Neural progenitor cell (in vitro differentiated cells): Measurements from ENCODE around the gene JAK3. TPM values are rescaled to one million over a fixed set of nuclear protein-coding genes. Genes with fewer than 3 reads are reported as not detected.

Experiments used
- DNase-seq: peaks from one replicate; pipeline ENCODE4 v3.0.0-alpha.2; 2016; ENCODE audit warnings: low spot score
- H2AFZ ChIP-seq: fragments of 200-600 bp; sonication (generic); replicated peaks from 2 replicates; pipeline ENCODE4 v1.6.1; 2016; ENCODE audit warnings: antibody characterized with exemption
- H3F3A ChIP-seq: fragments of 200-600 bp; sonication (generic); 2 replicates; pipeline ENCODE4 v1.6.1; 2016; ENCODE audit warnings: antibody characterized with exemption, low read depth
- H3K27ac ChIP-seq: fragments of 200-600 bp; sonication (generic); 2 replicates; pipeline ENCODE4 v1.5.1; 2016; ENCODE audit warnings: mild to moderate bottlenecking
- H3K27me3 ChIP-seq: fragments of 200-600 bp; sonication (generic); 2 replicates; pipeline ENCODE4 v1.6.1; 2016; ENCODE audit warnings: mild to moderate bottlenecking, moderate library complexity
- H3K36me3 ChIP-seq: fragments of 200-600 bp; sonication (generic); 2 replicates; pipeline ENCODE4 v1.5.1; 2016
- H3K4me1 ChIP-seq: fragments of 200-600 bp; sonication (generic); 2 replicates; pipeline ENCODE4 v1.6.1; 2016; ENCODE audit warnings: mixed run types
- H3K4me2 ChIP-seq: fragments of 200-600 bp; sonication (generic); 2 replicates; pipeline ENCODE4 v1.6.1; 2016
- H3K4me3 ChIP-seq: fragments of 200-600 bp; sonication (generic); 2 replicates; pipeline ENCODE4 v1.5.1; 2016
- H3K79me2 ChIP-seq: fragments of 200-600 bp; sonication (generic); 2 replicates; pipeline ENCODE4 v1.6.1; 2016; ENCODE audit warnings: low read depth
- H3K9ac ChIP-seq: fragments of 200-600 bp; sonication (generic); 2 replicates; pipeline ENCODE4 v1.6.1; 2016
- H3K9me3 ChIP-seq: fragments of 200-600 bp; sonication (generic); 2 replicates; pipeline ENCODE4 v1.5.1; 2016; ENCODE audit warnings: low read depth
- H4K20me1 ChIP-seq: fragments of 200-600 bp; sonication (generic); 2 replicates; pipeline ENCODE4 v1.6.1; 2016; ENCODE audit warnings: low read depth
- H3K27ac Mint-ChIP-seq: 3 replicates; pipeline ENCODE4 v1.8.0; 2021; ENCODE audit warnings: mixed read lengths
- H3K27me3 Mint-ChIP-seq: 2 replicates; pipeline ENCODE4 v1.8.0; 2022; ENCODE audit warnings: low read depth, mild to moderate bottlenecking, inconsistent platforms, moderate library complexity, mixed read lengths; ENCODE audit not compliant: insufficient read depth
- H3K36me3 Mint-ChIP-seq: 3 replicates; pipeline ENCODE4 v1.8.0; 2021; ENCODE audit warnings: mixed read lengths
- H3K4me1 Mint-ChIP-seq: 3 replicates; pipeline ENCODE4 v1.8.0; 2021; ENCODE audit warnings: mixed read lengths
- H3K4me3 Mint-ChIP-seq: 3 replicates; pipeline ENCODE4 v1.8.0; 2021; ENCODE audit warnings: mild to moderate bottlenecking, moderate library complexity, mixed read lengths
- H3K9me3 Mint-ChIP-seq: 3 replicates; pipeline ENCODE4 v1.8.0; 2020; ENCODE audit warnings: mixed read lengths
- CTCF ChIP-seq: fragments of 200-600 bp; sonication (generic); IDR thresholded peaks from 2 replicates; pipeline ENCODE4 v1.5.1; 2017; ENCODE audit warnings: antibody characterized with exemption, mild to moderate bottlenecking
- EZH2 ChIP-seq: fragments of 200-600 bp; sonication (generic); IDR thresholded peaks from 2 replicates; pipeline ENCODE4 v1.6.1; 2017; ENCODE audit warnings: antibody characterized with exemption, mild to moderate bottlenecking, moderate library complexity
- EZH2phosphoT487 ChIP-seq: fragments of 200-600 bp; sonication (generic); IDR thresholded peaks from 2 replicates; pipeline ENCODE4 v1.6.1; 2017; ENCODE audit warnings: antibody characterized with exemption
- total RNA-seq: library from RNA; depleted of rRNA; stranded (reverse); fragments of >200 nt; gene quantifications from 2 replicates; pipeline ENCODE4 v1.2.3, GENCODE V29; 2015; ENCODE audit warnings: low replicate concordance

Gene JAK3
- total RNA-seq, 1 donor from 2014 or later = 3.4 TPM

- H2AFZ ChIP-seq = no peak overlapping the region
- no peak overlapping the region for H3K4me3 Mint-ChIP-seq
These were observed 33.9 kb upstream of the JAK3 start for GRCh38 chr19:17881701-17882100.

GRCh38 chr19:17879466-17879865, 31.7 kb upstream of the JAK3 start:
- Mint-ChIP-seq H3K4me3 (no peak overlapping the region), H3K27me3 (peaks cover 16% of the 10 kb centered on the region), H3K9me3 (no peaks in the 10 kb centered on the region), H3K4me1 (peaks cover 2% of the 10 kb centered on the region), H3K36me3 (no peaks in the 10 kb centered on the region), H3K27ac (no peak overlapping the region)
- Histone ChIP-seq H3K9me3 (no peaks in the 10 kb centered on the region), H3K36me3 (no peaks in the 10 kb centered on the region), H3F3A (no peaks in the 10 kb centered on the region), H3K9ac (no peak overlapping the region), H2AFZ (no peak overlapping the region), H3K4me3 (no peak overlapping the region), H3K27me3 (no peaks in the 10 kb centered on the region), H3K79me2 (no peaks in the 10 kb centered on the region), H3K4me1 (no peaks in the 10 kb centered on the region), H4K20me1 (no peaks in the 10 kb centered on the region), H3K4me2 (no peak overlapping the region), H3K27ac (no peak overlapping the region)
- no peak for DNase-seq
- no peak for TF ChIP-seq EZH2phosphoT487

More at GRCh38 chr19:17881701-17882100, 33.9 kb upstream of the JAK3 start:
- no peaks in the 10 kb centered on the region for H4K20me1 ChIP-seq
- no peak for DNase-seq
- no peak overlapping the region for H3K4me2 ChIP-seq
- H3K9ac ChIP-seq = no peak overlapping the region
- no peaks in the 10 kb centered on the region for H3K79me2 ChIP-seq
- Mint-ChIP-seq H3K9me3 (no peaks in the 10 kb centered on the region), H3K4me1 (no peaks in the 10 kb centered on the region), H3K27ac (no peak overlapping the region), H3K27me3 (peaks cover 12% of the 10 kb centered on the region), H3K36me3 (no peaks in the 10 kb centered on the region)
- TF ChIP-seq EZH2phosphoT487 (no peak), EZH2 (no peak), CTCF (no peak)
- H3K36me3 ChIP-seq = no peaks in the 10 kb centered on the region
- H3K27me3 ChIP-seq = no peaks in the 10 kb centered on the region
- no peaks in the 10 kb centered on the region for H3F3A ChIP-seq
- no peaks in the 10 kb centered on the region for H3K4me1 ChIP-seq
- no peaks in the 10 kb centered on the region for H3K9me3 ChIP-seq
- H3K4me3 ChIP-seq = no peak overlapping the region
- H3K27ac ChIP-seq = no peak overlapping the region

- H3K4me2 ChIP-seq = no peak overlapping the region
- H3K27me3 Mint-ChIP-seq = peaks cover 16% of the 10 kb centered on the region
- no peaks in the 10 kb centered on the region for H3K4me1 ChIP-seq
- peaks cover 2% of the 10 kb centered on the region for H3K4me1 Mint-ChIP-seq
- H3K4me3 Mint-ChIP-seq = no peak overlapping the region
- H3K79me2 ChIP-seq = no peaks in the 10 kb centered on the region
- TF ChIP-seq CTCF (no peak), EZH2phosphoT487 (no peak), EZH2 (no peak)
- H3K27ac ChIP-seq = no peak overlapping the region
- H3K4me3 ChIP-seq = no peak overlapping the region
- H3K9ac ChIP-seq = no peak overlapping the region
- no peaks in the 10 kb centered on the region for H3F3A ChIP-seq
- no peak for DNase-seq
- no peaks in the 10 kb centered on the region for H4K20me1 ChIP-seq
- peaks cover 13% of the 10 kb centered on the region for H3K27me3 ChIP-seq
- H3K9me3 Mint-ChIP-seq = no peaks in the 10 kb centered on the region
- H3K9me3 ChIP-seq = no peaks in the 10 kb centered on the region
- no peak overlapping the region for H3K27ac Mint-ChIP-seq
- no peaks in the 10 kb centered on the region for H3K36me3 Mint-ChIP-seq
- H3K36me3 ChIP-seq = no peaks in the 10 kb centered on the region
- H2AFZ ChIP-seq = no peak overlapping the region
These were observed 29.9 kb upstream of the JAK3 start for GRCh38 chr19:17877696-17878095.

GRCh38 chr19:17874758-17875135, 27.0 kb upstream of the JAK3 start:
- Histone ChIP-seq H4K20me1 (no peaks in the 10 kb centered on the region), H3K27ac (no peak overlapping the region), H3F3A (peaks cover 5% of the 10 kb centered on the region), H3K9ac (no peak overlapping the region), H3K79me2 (no peaks in the 10 kb centered on the region), H3K4me1 (no peaks in the 10 kb centered on the region), H3K4me2 (peak overlapping the region; percentile 92), H3K36me3 (no peaks in the 10 kb centered on the region), H3K27me3 (peaks cover 43% of the 10 kb centered on the region), H3K4me3 (peak overlapping the region; percentile 60), H2AFZ (peak overlapping the region; percentile 95), H3K9me3 (no peaks in the 10 kb centered on the region)
- no peak for TF ChIP-seq EZH2
- TF ChIP-seq CTCF = no peak
- no peak for TF ChIP-seq EZH2phosphoT487
- peaks cover 16% of the 10 kb centered on the region for H3K27me3 Mint-ChIP-seq
- H3K27ac Mint-ChIP-seq = no peak overlapping the region
- no peaks in the 10 kb centered on the region for H3K9me3 Mint-ChIP-seq
- H3K36me3 Mint-ChIP-seq = no peaks in the 10 kb centered on the region
- no peak for DNase-seq
- peak overlapping the region; percentile 60 for H3K4me3 Mint-ChIP-seq
- H3K4me1 Mint-ChIP-seq = peaks cover 2% of the 10 kb centered on the region
